Coronary artery (tissue), 2 donors: ENCODE data around the gene RNF141.
A peak's percentile ranks its signal among the peaks of the same experiment; 100 is the strongest.

Experiments used
- DNase-seq: peaks from one replicate; pipeline ENCODE4 v3.0.0-alpha.2; 2017; ENCODE audit warnings: low spot score
- H3K27ac ChIP-seq, 2 donors: fragments of 200-600 bp; sonication (generic); one replicate each; pipeline ENCODE4 v1.5.1; 2016 to 2019
- H3K4me3 ChIP-seq: fragments of 200-600 bp; sonication (generic); 2 replicates; pipeline ENCODE4 v1.5.1; 2016; ENCODE audit warnings: mild to moderate bottlenecking, moderate library complexity
- CTCF ChIP-seq: fragments of 200-600 bp; sonication (generic); IDR thresholded peaks from one replicate; pipeline ENCODE4 v1.5.1; 2019; ENCODE audit warnings: antibody characterized with exemption

RNF141 gene

GRCh38 chr11:10528121-10528520, 12.9 kb downstream of the RNF141 start:
- DNase-seq = no peak
- Histone ChIP-seq H3K27ac (no peak overlapping the region), H3K4me3 (no peak overlapping the region)
- no peak for TF ChIP-seq CTCF

- no peak for DNase-seq
- H3K4me3 ChIP-seq = no peak overlapping the region
- H3K27ac ChIP-seq = peak overlapping the region; percentile 11 to 59
- TF ChIP-seq CTCF = no peak
Measured at GRCh38 chr11:10526974-10527918, 13.7 kb downstream of the RNF141 start.

- no peak for DNase-seq
- TF ChIP-seq CTCF = no peak
- no peak overlapping the region for H3K4me3 ChIP-seq
- H3K27ac ChIP-seq = no peak overlapping the region
Measured at GRCh38 chr11:10524471-10524870, 16.5 kb downstream of the RNF141 start.

GRCh38 chr11:10522921-10523320, 18.1 kb downstream of the RNF141 start:
- no peak for TF ChIP-seq CTCF
- Histone ChIP-seq H3K4me3 (no peak overlapping the region), H3K27ac (peak overlapping the region; percentile 3 to 31)
- no peak for DNase-seq

GRCh38 chr11:10522276-10522675, 18.7 kb downstream of the RNF141 start:
- no peak for TF ChIP-seq CTCF
- H3K27ac ChIP-seq = peak overlapping the region; percentile 3 to 54
- H3K4me3 ChIP-seq = no peak overlapping the region
- DNase-seq = no peak

GRCh38 chr11:10520562-10520961, 20.4 kb downstream of the RNF141 start:
- H3K27ac ChIP-seq = no peak overlapping the region
- DNase-seq = no peak
- H3K4me3 ChIP-seq = no peak overlapping the region
- TF ChIP-seq CTCF = no peak

- no peak for DNase-seq
- TF ChIP-seq CTCF = no peak
- Histone ChIP-seq H3K27ac (no peak overlapping the region), H3K4me3 (no peak overlapping the region)
Measured at GRCh38 chr11:10519630-10520029, 21.4 kb downstream of the RNF141 start.
